GM12878 (cell line): ENCODE results near the gene ARID4B. TPM values are rescaled to one million over a fixed set of nuclear protein-coding genes. Genes with fewer than 3 reads are reported as not detected.

Experiments used
- ATAC-seq: fragments of 200-7000 bp; cut with Tn5 transposase; 3 replicates; pipeline ENCODE4 v1.9.1; 2020; ENCODE audit warnings: mild to moderate bottlenecking, moderate library complexity
- BruUV-seq: library from RNA; stranded (reverse); fragments of 400-500 nt; replicated peaks from 2 replicates; lab custom pipeline; 2021; lab: Mats Ljungman, UMichigan
- CTCF ChIA-PET: fragments of 300-600 bp; sonication (Branson Sonifier 250); formaldehyde crosslinking; extraction: SDS; loops from one replicate; lab custom pipeline; 2021; ENCODE audit warnings: inconsistent platforms; lab: Yijun Ruan, JAX
- POLR2A ChIA-PET: fragments of 350-600 bp; formaldehyde crosslinking; extraction: SDS; loops from one replicate; lab custom pipeline; 2021; ENCODE audit warnings: inconsistent platforms; lab: Charles Lee
- RAD21 ChIA-PET: fragments of 300-600 bp; sonication (Branson Sonifier 250); formaldehyde crosslinking; loops from one replicate; lab custom pipeline; 2023; ENCODE audit warnings: antibody characterized with exemption; ENCODE audit not compliant: unreplicated experiment; lab: Charles Lee
- SMC1A ChIA-PET: fragments of 300-600 bp; sonication (Branson Sonifier 250); formaldehyde crosslinking; loops from one replicate; lab custom pipeline; 2023; ENCODE audit not compliant: unreplicated experiment, uncharacterized antibody; lab: Charles Lee
- DNase-seq: peaks from one replicate; pipeline ENCODE4 v3.0.0-alpha.2; 2011; ENCODE audit warnings: low read depth, low spot score
- FAIRE-seq: peaks from 3 replicates; lab custom pipeline; 2011; peaks lifted over from hg19 to GRCh38; lab: Jason Lieb, UNC
- H2AFZ ChIP-seq: 2 replicates; pipeline ENCODE4 v1.6.0; 2011; ENCODE audit warnings: low read depth, low read length, control low read depth; ENCODE audit not compliant: control insufficient read depth
- H3K27ac ChIP-seq: 2 replicates; pipeline ENCODE4 v1.5.1; 2011; ENCODE audit warnings: control low read depth; ENCODE audit not compliant: control insufficient read depth, insufficient read depth
- H3K27me3 ChIP-seq, 2 experiments: replicated peaks in 1 of 2; 2 replicates each; pipeline versions ENCODE4 v1.6.0 to v1.6.1; 2011; ENCODE audit warnings: low read length in 1 of 2; ENCODE audit not compliant: control insufficient read depth in 2 of 2, insufficient read depth in 2 of 2
- H3K36me3 ChIP-seq, 2 experiments: 2 replicates each; pipeline ENCODE4 v1.5.1; 2011; ENCODE audit warnings: low read length in 1 of 2; ENCODE audit not compliant: control insufficient read depth in 2 of 2, insufficient read depth in 2 of 2
- H3K4me1 ChIP-seq: 2 replicates; pipeline ENCODE4 v1.6.1; 2011; ENCODE audit warnings: mild to moderate bottlenecking, low read length, moderate library complexity, mixed read lengths; ENCODE audit not compliant: control insufficient read depth, insufficient read depth
- H3K4me2 ChIP-seq: 2 replicates; pipeline ENCODE4 v1.6.0; 2011; ENCODE audit warnings: control low read depth; ENCODE audit not compliant: control insufficient read depth, insufficient read depth
- H3K4me3 ChIP-seq: fragments of 200-600 bp; sonication (generic); 2 replicates; pipeline ENCODE4 v1.5.1; 2016
- H3K79me2 ChIP-seq: 2 replicates; pipeline ENCODE4 v1.6.0; 2011; ENCODE audit warnings: low read length; ENCODE audit not compliant: control insufficient read depth, insufficient read depth
- H3K9ac ChIP-seq: 2 replicates; pipeline ENCODE4 v1.8.0; 2011; ENCODE audit warnings: low read length, control low read depth, mixed read lengths; ENCODE audit not compliant: control insufficient read depth, insufficient read depth
- H3K9me3 ChIP-seq: replicated peaks from 3 replicates; pipeline ENCODE4 v1.5.1; 2011; ENCODE audit warnings: mild to moderate bottlenecking, low read length; ENCODE audit not compliant: control insufficient read depth, insufficient read depth
- H4K20me1 ChIP-seq: 2 replicates; pipeline ENCODE4 v1.6.0; 2011; ENCODE audit not compliant: control insufficient read depth, insufficient read depth
- CHD1 ChIP-seq: IDR thresholded peaks from 2 replicates; pipeline ENCODE4 v1.6.1; 2012; ENCODE audit warnings: low read depth, low read length, improper control_type of control experiment
- E2F8 ChIP-seq: fragments of 450-650 bp; IDR thresholded peaks from 2 replicates; pipeline ENCODE4 v1.6.1; 2018; ENCODE audit warnings: mild to moderate bottlenecking, low read depth, moderate library complexity; ENCODE audit not compliant: partially characterized antibody
- KAT2A ChIP-seq: conservative IDR thresholded peaks from 2 replicates; pipeline ENCODE4 v1.6.1; 2011; ENCODE audit warnings: low read depth, low read length; ENCODE audit not compliant: control insufficient read depth
- POLR2AphosphoS2 ChIP-seq: IDR thresholded peaks from 2 replicates; pipeline ENCODE4 v1.6.1; 2011; ENCODE audit warnings: low read depth, mild to moderate bottlenecking, low read length, improper control_type of control experiment, moderate library complexity
- RAD51 ChIP-seq: fragments of 450-650 bp; IDR thresholded peaks from 2 replicates; pipeline ENCODE4 v1.6.1; 2016; ENCODE audit warnings: moderate library complexity, mild to moderate bottlenecking, inconsistent platforms
- SUZ12 ChIP-seq: fragments of 200-600 bp; sonication (generic); IDR thresholded peaks from one replicate; pipeline ENCODE4 v1.6.1; 2018; ENCODE audit warnings: antibody characterized with exemption, mild to moderate bottlenecking; ENCODE audit not compliant: unreplicated experiment
- TAF1 ChIP-seq: IDR thresholded peaks from 2 replicates; pipeline ENCODE4 v1.6.1; 2011; ENCODE audit warnings: mild to moderate bottlenecking, low read depth, low read length, borderline replicate concordance
- ZNF274 ChIP-seq: IDR thresholded peaks from one replicate; pipeline ENCODE4 v1.8.0; 2011; ENCODE audit not compliant: insufficient read length, insufficient read depth
- WGBS: methylation state at CpG from one replicate; pipeline ENCODE4 v1.1.6; 2016; ENCODE audit warnings: low lambda C conversion rate; ENCODE audit not compliant: insufficient replicate concordance, insufficient coverage; ENCODE audit errors: missing lambda C conversion rate; 5-methylcytosine and 5-hydroxymethylcytosine counted together
- in situ Hi-C: fragments of 300-500 bp; cut with MboI; formaldehyde crosslinking; loops from 9 replicates; pipeline ENCODE4 v1.14.3; 2018; ENCODE audit warnings: mixed read lengths
- intact Hi-C: fragments of 100-400 bp; cut with micrococcal nuclease; formaldehyde crosslinking; loops from one replicate; pipeline ENCODE4 v1.14.2; 2022; ENCODE audit not compliant: unreplicated experiment
- polyA plus RNA-seq, 11 experiments: library from polyadenylated mRNA; depleted of rRNA in 4 of 11; unstranded in 6 of 11; stranded (reverse) in 5 of 11; fragments of >200 nt; fragmentation: Nextera tagmentation in 4 of 11; fragmentation: Illumina TruSeq in 1 of 11; extraction: Ambion mirVana in 4 of 11; extraction: Trizol in 1 of 11; gene quantifications; 1 replicate in 1 of 11; 2 replicates in 10 of 11; pipeline versions ENCODE4 v1.2.1 to v1.2.3, GENCODE V29; 2011 to 2016; ENCODE audit warnings: inconsistent platforms in 2 of 11, missing spikeins in 2 of 11, low read depth in 1 of 11
- total RNA-seq, 4 experiments: library from RNA; depleted of rRNA in 3 of 4; stranded (reverse); fragments of >200 nt in 3 of 4; fragmentation: Illumina TruSeq in 1 of 4; extraction: Trizol in 1 of 4; gene quantifications; 2 replicates each; pipeline versions ENCODE4 v1.2.1 to v1.2.3, GENCODE V29; 2013 to 2021
- TF ChIP-seq, protein P1 (sequence below), 3 experiments: IDR thresholded peaks in 2 of 3; conservative IDR thresholded peaks in 1 of 3; 2 replicates each; pipeline ENCODE4 v1.5.1; 2011; ENCODE audit warnings: low read depth in 3 of 3, low read length in 3 of 3, mild to moderate bottlenecking in 3 of 3, control low read depth in 2 of 3, moderate library complexity in 2 of 3, inconsistent platforms in 1 of 3, mixed read lengths in 1 of 3; ENCODE audit not compliant: control insufficient read depth in 2 of 3, insufficient read depth in 1 of 3; ENCODE audit errors: extremely low read depth in 1 of 3

Gene ARID4B
- total and polyA plus RNA-seq, 10 of the 15 experiments (the other 5 are each of a cell fraction or from before 2014, with no cell fraction given): 13.6 to 39.1 (median 28.0) TPM

DNA sequence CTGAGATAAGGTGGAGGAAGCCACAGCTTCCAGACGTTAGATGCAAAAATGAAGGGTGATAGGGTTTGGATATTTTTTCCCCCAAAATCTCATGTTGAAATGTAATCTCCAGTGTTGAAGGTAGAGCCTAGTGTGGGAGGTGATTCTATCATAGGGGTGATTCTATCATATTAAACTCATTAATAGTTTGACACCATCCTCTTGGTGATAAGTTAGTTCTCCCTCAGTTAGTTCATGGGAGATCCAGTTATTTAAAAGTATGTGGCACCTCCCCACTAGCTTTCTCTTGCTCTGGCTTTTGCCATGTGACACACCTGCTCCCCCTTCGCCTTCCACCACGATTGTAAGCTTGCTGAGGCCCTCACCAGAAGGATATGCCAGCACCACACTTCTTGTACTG lies 30.9 kb upstream of the ARID4B start:
- no peak overlapping the region for H3K4me2 ChIP-seq
- no peaks in the 10 kb centered on the region for H3K4me1 ChIP-seq
- TF ChIP-seq ZNF274: no peak
- no peak for TF ChIP-seq SUZ12
- no peak for TF ChIP-seq CHD1
- TF ChIP-seq TAF1: no peak
- TF ChIP-seq, all 136 proteins: peak for 0
- ChIA-PET CTCF (interaction anchor here (0.6 to 1.8 kb wide), 3 partner anchors 9 to 780 kb away, joined by 3 to 6 read pairs (median 4); no protein-coding TSS in a partner anchor), POLR2A (no interaction called here), RAD21 (interaction anchor here (1.3 kb wide), 1 partner anchor 58 kb away, joined by 4 read pairs; no protein-coding TSS in a partner anchor), SMC1A (interaction anchor here (0.6 to 1.0 kb wide), 2 partner anchors 9 to 265 kb away, joined by 3 read pairs; no protein-coding TSS in a partner anchor)
- FAIRE-seq: no peak
- no peak overlapping the region for H2AFZ ChIP-seq
- H3K27ac ChIP-seq: no peak overlapping the region
- WGBS: 63% methylated on average over 3 of the region's 3 CpGs
- H3K36me3 ChIP-seq: no peaks in the 10 kb centered on the region
- no TSS peak for BruUV-seq
- no peaks in the 10 kb centered on the region for H3K9me3 ChIP-seq
- ATAC-seq: no peak
- no peak overlapping the region for H3K4me3 ChIP-seq
- H3K9ac ChIP-seq: no peak overlapping the region
- intact Hi-C loops: no loop called here
- no peaks in the 10 kb centered on the region for H3K79me2 ChIP-seq
- no peak for DNase-seq
- no peaks in the 10 kb centered on the region for H4K20me1 ChIP-seq
- in situ Hi-C loops: no loop called here
- H3K27me3 ChIP-seq: no peaks in the 10 kb centered on the region

DNA sequence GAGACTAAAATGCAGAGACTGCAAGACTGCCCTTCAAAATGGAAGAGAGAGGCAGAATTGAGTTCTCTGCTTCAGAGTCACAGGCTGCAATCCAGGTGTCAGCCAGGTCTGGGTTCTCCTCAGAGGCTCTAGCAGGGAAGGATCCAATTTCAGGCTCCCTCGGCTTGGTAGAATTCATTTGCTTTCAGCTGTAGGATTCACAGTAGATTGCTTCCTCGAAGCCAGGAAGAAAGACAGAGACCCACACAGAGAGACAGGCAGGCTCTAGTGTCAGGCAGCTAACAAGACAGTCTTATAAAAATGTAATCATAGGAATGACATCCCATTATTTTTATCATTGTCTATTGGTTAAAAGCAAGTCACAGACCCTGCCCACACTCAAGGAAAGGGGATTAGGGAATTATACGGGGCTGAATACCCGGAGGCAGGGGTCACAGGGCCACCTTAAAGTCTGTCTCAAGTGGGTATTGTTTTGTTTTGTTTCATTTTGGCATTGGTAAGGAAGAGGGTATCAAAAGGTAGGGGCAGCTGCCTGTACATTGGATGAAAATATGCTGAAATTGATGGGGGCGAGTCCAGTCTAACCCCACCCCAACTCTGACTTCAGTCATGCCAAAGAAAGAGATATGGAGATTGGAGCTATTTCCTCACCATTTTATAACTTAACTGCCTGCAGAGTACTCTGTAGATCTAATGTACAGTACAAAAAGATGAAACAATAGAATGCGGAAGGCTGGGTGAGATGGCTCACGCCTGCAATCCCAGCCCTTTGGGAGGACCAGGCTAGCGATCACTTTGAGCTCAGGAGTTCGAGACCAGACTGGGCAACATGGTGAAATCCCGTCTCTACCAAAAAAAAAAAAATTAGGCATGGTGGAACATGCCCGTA lies 29.8 kb upstream of the ARID4B start:
- Histone ChIP-seq H3K4me1 (no peaks in the 10 kb centered on the region), H4K20me1 (no peaks in the 10 kb centered on the region), H3K9me3 (no peaks in the 10 kb centered on the region), H3K27me3 (no peaks in the 10 kb centered on the region), H3K27ac (no peak overlapping the region), H3K9ac (no peak overlapping the region), H3K36me3 (no peaks in the 10 kb centered on the region), H3K4me3 (no peak overlapping the region), H2AFZ (no peak overlapping the region), H3K79me2 (no peaks in the 10 kb centered on the region), H3K4me2 (no peak overlapping the region)
- POLR2A ChIA-PET: interaction anchor here (0.6 kb wide), 1 partner anchor 317 kb away, joined by 4 read pairs; no protein-coding TSS in a partner anchor
- FAIRE-seq (no peak), ATAC-seq (peak; percentile 17), DNase-seq (no peak)
- CTCF ChIA-PET: interaction anchor here (1.8 kb wide), 1 partner anchor 59 kb away, joined by 6 read pairs; no protein-coding TSS in a partner anchor
- in situ Hi-C loops: no loop called here
- SMC1A ChIA-PET: interaction anchor here (1.2 kb wide), 1 partner anchor 59 kb away, joined by 7 read pairs; no protein-coding TSS in a partner anchor
- 75% methylated on average over 11 of the region's 11 CpGs for WGBS
- RAD21 ChIA-PET: interaction anchor here (0.6 to 1.3 kb wide), 2 partner anchors 32 to 59 kb away, joined by 3 to 4 read pairs; no protein-coding TSS in a partner anchor
- BruUV-seq: no TSS peak
- intact Hi-C loops: no loop called here
- no peak for TF ChIP-seq E2F8
- TF ChIP-seq KAT2A: no peak
- TF ChIP-seq POLR2AphosphoS2: no peak
- TF ChIP-seq RAD51: no peak
- TF ChIP-seq, protein P1, sequence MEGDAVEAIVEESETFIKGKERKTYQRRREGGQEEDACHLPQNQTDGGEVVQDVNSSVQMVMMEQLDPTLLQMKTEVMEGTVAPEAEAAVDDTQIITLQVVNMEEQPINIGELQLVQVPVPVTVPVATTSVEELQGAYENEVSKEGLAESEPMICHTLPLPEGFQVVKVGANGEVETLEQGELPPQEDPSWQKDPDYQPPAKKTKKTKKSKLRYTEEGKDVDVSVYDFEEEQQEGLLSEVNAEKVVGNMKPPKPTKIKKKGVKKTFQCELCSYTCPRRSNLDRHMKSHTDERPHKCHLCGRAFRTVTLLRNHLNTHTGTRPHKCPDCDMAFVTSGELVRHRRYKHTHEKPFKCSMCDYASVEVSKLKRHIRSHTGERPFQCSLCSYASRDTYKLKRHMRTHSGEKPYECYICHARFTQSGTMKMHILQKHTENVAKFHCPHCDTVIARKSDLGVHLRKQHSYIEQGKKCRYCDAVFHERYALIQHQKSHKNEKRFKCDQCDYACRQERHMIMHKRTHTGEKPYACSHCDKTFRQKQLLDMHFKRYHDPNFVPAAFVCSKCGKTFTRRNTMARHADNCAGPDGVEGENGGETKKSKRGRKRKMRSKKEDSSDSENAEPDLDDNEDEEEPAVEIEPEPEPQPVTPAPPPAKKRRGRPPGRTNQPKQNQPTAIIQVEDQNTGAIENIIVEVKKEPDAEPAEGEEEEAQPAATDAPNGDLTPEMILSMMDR (IDR thresholded peaks at IDR 0.05 in 2 of 3, conservative IDR thresholded peaks at IDR 0.05 in 1 of 3; ENCODE audit: control insufficient read depth in 2 of 3, extremely low read depth in 1 of 3, insufficient read depth in 1 of 3, low read depth in 3 of 3, low read length in 3 of 3): no peak
